CD4-positive, alpha-beta T cell treated with Interleukin-12 subunit alpha and Interleukin-12 subunit beta, for 1 hour (primary cell): ENCODE measurements around the gene SELPLG.
"Not testable (repeated sequence)": the region's sequence is repeated elsewhere in the genome, so short reads cannot be mapped to it uniquely, and the experiment has no call there.

Experiments
- DNase-seq: peaks from one replicate; pipeline ENCODE4 v3.0.0-alpha.2; 2020

The SELPLG gene

DNA sequence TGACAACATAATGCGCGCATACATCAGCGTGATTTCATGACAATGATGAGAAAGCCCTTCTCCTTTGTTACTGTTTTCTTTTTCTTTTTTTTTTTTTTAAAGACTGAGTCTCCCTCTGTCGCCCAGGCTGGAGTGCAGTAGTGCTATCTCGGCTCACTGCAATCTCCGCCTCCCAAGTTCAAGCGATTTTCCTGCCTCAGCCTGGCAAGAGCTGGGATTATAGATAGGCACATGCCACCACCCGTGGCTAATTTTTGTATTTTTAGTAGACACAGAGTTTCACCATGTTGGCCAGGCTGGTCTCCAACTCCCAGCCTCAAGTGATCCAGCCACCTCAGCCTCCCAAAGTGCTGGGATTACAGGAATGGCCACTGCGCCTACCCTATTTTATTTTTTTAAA is 20.9 kb upstream of the SELPLG start:
- DNase-seq: not testable (repeated sequence)

DNA sequence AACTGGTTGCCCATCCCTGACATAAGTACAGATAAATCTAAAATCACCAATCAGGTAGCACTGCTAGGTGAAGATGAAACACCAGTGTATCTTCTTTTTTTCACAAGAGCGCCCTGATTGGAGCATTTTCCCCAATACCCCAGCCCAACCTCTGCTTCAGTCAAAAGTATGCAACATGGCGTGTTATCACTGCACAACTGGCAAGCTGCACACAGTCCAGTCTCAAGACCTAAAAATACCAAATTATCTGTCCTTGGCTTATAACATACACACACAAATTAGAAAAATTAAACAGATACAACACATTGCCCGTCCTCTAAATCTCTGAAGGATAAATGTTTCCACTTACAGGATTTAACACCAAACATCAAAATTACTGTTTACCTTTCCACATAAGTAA is 20.2 kb upstream of the SELPLG start:
- no peak for DNase-seq

DNA sequence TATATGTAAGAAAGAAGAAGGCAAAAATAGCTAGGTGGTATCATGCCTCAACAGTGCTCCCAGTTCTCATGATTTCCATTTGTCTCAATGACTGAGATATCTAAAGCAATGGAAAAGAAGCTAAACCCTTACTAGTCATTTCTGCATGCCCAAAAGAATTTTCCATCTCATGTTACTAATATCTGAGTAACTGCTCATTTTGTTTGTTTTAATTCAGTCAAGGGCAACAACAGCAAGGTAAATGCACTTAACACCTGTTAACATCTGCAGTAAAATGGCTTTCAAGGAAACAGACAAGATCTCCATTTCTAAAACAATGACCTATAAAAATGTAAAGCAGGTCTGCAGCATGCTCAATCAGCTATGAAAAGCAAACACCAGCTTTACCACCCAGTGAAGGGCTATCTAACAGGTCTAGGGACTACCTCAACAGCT is 19.4 kb upstream of the SELPLG start:
- DNase-seq: no peak

DNA sequence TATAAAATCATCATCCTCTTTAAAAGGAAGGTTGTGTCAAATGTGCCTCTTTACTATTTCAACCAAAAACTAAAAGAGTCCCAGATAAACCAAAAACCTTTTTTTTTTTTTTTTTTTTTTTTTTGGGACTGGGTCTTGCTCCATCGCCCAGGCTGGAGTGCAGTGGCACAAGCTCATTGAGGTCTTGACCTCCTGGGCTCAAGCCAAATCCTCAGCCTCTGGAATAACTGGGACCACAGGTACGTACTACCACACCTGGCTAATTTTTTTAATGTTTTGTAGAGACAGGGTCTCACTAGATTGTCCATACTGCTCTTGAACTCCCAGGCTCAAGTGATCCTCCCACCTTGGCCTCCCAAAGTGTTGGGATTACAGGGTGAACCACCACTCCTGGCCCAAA is 16.4 kb upstream of the SELPLG start:
- DNase-seq: no peak

DNA sequence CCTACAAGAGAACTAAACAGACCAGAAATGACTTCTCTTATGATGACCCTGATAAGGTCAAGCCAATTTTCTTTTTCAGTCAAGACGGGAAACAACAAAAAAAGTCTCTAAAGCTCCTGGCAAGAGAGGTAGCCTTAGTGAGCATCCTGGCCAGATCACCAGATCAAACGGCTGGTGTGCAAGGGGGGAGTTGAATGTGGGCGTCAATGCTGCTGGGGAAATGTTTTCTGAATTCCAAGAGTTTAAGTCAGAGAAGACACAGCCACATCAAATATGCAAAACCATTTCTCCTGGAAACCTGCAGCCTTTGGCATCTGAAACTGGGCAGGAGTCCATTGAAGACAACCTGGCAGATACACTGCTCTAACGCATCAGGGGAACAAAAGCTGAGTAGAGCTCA is 16.0 kb upstream of the SELPLG start:
- no peak for DNase-seq

DNA sequence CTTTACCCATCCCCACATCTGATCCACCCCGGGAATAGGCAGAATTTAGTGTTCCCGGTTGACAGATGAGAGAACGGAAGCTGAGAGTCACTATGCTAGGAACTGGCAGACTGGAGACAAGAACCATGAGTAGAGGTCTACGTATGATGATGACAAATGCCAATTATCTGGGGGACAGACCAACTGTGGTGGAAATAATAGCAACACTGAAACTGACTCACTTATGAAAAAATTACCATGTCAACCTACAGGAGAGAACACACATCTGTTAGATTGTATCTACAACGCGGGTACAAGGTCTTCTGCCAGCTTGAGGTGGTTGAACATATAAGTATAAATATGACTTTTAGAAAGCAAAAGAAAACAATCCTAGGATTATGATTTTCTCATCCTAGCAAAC is 15.4 kb upstream of the SELPLG start:
- no peak for DNase-seq

DNA sequence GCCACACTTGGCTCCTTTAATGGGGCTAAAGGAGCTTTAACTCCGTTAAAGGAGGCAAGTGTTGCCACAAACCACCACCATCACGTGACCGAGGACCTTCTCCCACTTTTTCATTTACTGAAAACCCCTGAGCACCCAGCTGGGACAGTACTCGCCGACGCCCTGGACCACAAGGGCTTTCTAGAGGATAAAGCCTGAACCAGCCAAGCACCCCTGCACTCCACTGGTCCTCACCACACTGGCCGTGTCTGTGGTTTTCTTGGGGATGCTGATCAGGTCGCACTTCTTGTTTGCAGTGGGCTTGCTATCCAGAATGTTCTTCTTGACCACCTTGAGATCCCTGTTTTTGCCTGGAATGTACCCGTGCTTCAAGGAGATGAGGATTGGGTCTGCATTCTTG is 14.7 kb upstream of the SELPLG start:
- no peak for DNase-seq

DNA sequence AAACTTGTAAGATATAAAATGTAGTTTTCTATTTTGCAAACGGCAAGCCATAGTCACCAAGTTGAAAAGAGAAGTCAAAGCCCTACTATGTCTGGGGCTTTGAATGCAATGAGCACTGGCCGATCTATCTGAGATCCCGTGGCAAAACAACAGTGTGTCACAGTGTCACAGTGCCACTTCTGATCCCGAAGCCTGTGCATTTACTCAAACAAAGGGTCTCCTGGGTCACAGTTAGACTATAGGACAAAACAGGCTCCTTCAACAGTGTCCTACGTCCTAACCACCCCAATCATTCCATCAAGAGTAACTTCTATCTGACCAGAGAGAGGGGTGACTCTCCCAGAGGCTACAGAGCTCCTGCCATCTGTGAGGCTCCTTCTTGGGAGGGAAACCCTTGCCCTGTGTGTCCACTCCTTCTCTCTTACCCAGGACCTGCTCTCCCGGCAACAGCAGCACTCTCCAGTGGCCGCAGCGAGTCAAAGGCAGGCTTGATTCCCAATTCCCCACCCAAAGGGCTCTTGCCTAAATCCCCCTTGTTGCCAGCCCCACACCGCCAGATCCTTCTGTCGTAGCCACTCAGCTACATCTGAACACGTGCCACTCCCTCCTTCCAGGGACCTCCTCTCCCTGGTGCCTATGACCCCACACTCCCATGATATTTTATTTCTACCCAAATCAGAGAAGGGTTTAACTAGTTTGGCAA is 14.0 kb upstream of the SELPLG start:
- DNase-seq: no peak

DNA sequence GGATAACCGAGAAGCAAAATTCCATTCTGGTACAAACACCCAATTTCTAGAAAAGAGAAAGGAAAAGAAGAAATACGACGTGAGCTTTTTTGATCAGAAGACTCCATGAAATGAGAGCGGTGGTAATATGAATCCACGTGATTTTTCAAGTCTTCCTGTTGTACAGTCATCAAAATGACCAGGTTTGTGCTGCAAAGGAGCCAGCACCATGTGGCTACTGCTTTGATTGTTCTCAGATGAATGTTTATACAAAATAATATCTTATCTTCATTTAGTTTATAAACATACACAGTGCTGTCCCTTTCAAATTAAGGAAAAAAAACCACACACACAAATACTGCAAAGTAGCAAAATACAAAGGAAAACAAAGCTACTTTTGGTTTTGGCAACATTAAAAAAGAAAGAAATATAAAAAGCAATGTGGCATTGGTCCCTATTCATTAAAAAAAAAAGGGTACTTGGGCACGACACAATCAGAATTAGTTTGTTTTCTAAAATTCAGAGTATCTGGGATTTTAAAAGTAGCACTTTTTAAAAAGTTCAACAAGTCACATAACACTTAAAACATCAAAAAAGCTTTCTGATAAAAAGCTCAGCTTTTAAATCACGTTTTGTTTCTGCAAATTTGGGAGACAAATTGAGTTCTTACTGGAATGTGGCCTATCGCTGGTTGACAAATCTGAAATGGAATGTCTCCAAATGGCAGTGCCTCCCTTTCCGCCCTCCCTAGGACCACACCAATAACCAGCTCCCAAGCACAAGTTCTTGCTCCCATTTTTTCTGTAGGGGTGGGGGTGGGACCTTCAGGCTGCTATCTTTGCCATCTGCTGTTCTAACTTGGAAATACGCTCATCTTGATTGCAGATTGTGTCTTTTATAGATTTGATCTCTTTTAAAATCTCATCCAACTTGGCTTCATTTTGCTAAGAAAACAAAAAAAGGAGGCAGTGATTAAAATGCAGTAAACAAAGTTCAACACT is 13.2 kb upstream of the SELPLG start:
- no peak for DNase-seq

DNA sequence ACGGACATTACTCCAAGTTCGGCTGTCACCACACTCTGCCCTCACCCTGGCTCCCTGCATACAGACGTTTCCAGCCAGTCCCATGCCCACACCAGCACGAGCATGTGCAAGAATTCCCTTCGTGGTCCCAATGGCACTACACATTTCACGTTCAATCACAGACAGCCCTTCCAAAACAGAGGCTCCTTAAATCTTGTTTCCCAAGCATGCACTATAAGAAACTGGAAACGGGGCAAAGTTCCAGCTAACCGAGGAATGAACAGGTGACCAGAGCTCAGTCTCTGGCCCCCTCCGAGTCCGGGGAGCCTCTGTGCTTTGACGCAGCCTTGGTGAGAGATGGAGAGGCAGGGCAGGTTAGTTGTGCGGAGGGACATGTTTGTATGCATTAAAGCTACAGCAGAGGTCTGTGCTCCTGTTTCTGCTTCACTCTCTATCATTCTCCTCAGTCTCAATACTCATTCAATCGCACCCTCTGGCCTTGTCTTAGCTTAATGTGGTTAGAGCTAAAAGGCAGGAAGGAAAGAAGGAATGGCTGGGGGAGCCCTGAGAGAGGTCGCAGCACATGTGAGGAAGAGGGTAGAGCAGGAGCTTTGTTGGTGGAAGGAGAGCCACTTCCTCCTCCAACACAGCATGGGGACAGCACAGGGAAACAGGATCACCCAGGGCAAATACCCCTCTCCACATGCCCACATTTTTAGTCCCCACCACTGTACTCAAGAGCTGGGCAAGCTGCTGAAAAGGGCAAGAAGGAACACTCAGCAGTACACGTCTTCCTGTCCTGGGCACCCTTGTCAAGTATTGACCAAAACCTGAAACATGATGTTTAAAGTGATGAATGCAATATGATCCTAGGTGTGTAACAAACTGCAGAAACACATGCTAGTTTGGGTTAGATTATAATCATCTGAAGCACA is 12.2 kb upstream of the SELPLG start:
- no peak for DNase-seq

DNA sequence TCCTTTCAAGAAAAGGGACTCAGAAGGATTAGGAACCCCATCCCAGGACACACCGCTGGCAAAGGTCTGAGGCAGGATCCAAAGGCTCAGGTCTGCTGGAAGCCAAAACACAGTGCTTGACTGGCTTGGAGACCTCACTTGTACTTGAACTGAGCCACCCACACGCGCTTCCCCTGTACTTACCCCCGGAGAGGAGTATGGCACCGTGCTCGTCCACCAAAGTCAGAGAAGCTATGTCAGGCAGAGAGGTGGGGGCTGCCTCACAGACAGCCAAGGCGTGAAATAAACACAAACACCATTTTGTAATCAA is 11.1 kb upstream of the SELPLG start:
- DNase-seq: no peak

DNA sequence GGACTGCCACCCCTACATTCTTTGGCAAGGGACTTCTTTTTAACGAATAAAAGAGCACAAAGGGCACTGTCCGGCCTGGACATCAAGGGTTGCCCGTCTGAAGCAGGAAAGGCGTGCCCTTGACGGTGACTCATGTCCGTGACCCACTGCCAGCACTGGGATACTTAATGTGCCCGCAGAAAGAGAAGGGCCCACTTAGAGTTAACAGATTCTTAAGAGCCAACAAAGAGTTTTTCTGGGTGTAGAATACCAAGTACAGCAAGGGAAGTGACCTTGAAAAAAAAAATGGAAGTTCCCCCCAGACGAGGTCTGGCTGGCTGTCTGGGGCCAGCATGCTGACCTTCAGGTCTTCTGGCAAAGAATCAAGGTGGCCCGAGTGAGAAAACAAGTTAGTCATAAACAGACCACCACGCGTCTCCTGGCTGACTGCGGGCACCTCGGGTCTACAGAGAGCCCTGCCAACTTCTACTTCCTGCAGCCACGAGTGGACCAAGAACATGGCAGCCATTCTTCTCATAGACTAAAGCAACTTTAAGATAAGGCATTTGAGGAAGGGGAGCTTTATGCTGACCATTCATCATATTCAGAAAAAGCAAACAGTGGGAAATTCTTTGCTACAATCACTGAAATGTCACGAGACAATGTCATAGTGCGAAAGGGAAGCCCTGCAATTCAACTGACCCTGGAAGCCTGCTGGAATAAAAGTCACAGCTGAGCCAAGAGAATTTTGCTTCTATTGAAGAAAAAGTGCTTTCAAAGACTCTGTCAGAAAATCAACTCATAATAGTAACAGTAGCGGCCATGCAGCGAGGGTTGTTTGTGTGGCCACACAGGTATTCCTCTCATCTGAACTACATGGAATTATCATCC is 10.5 kb upstream of the SELPLG start:
- DNase-seq: no peak

DNA sequence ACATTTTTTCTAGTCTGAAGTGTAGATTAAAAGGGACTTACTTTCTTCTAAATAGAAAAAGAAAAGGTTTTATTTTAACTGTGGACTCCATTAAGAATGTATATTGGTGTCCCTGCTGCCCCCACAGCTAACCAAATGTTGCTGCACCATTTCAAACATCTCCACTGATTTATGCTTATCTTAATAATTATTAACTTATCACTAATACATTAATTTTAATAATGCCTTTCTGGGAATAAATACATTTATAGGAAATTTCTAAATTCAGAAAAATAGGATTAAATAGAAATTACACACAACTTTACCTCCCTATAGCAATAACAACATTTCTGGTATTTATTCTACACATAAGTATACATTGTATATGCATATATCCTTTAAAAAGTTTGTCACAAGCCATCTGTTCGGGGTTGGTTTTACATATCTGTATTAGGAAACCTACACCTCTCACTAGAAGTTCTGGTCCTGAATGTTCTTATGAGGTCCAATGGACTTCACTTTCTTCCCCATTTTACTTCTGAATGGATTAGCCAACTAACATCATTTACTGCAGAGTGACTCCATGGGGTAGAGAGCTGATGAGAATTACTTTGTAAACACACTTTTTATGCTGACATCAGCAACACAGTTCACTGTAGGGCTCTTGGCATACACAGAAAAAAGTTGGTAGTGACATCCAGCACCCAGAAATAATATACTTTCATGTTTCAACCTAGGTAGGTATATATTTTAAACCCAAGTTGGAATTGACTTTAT is 9.4 kb upstream of the SELPLG start:
- no peak for DNase-seq

DNA sequence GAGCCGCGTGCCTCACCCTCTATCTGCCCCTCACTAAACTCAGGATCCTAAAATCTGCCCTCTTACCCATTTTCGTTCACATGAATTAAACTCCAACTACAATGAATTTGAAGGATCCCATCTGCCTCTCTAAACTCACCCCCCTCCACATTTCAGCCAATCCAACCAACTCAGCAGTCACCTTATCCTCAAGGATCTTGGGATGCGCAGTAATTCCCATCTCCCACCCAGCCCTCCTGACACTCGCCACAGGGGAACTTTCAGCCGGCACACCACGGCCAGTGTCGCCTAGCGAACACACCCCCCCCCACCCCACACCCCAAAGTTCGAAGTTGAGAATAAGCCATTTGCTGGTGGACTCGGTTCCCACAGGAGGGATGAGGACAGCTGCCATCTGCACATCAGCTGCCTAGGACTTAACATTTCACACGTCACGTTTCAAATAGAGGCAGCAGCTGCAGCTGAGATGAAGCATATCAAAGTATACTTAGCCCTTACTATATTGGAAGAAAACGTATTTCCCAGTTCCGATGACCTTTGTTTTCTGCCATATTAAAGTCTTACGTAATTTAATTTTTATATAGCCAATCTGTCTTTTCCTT is 8.7 kb upstream of the SELPLG start:
- DNase-seq: no peak

DNA sequence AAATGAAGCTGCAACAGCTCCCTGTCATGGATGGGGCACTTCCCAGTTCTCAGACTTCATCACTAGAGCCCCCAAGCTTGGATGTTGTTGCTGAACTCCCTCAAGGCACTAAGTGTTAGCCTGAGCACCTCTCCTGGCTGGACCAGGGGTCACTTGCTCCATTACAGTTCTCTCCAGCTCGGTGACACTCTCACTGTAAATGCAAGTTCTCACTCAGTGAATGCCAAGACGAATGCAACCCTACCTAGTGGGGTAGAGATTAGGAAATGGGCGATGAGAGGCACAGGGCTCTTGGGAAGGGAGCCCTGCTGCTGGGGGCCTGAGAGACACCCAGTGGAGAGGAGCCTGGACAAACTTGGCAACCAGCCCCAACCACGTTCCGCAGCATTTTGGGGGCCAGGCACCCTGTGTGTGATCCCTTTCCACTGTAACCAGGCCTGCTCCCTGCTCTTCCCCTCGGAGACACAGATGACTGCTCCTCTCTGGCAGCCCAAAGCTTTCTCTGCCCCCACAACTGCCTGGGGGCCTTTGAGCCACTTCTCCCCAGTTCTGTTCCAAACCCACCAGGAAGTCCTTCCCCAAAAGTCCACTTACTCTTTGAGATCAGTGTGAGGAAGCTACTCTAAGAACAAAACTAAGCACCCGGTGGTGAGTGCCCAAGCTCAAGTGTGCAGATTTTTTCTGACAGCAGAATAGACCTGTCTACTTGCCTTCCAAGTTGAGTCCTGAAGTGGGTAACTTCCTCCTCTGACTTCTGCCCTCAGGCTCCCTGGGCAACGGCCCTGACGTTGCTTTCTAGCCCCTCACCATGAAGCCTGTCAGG is 8.0 kb upstream of the SELPLG start:
- DNase-seq: no peak

DNA sequence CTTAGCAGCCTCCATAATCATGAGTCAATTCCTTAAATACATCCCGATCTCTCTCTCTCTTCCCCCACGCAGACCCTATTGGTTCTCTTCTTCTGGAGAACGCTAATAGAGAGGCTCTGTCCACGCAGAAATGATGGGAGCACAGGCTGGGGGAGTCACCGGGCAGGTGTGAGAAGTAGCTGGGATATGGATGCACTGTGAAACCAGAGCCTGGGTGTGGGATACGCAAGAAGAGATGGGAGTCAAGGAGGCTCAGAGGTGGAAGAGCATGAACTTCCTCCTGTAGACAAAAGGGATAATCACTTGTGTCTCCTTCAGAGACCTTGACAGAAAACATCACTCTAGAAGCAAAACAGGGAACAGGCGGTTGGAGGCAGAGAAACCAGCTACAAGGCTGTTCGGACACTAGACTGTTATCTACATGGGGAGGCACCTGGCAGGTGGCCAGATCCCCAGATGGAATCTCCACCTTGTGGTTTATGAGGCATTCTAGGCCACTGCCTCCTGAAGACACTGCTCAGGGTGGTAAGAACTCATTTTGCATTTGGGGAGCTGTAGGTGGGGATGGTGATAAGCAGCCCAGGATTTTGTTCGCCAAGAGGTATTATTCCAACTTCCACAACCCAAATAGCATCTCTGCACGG is 7.2 kb upstream of the SELPLG start:
- DNase-seq: no peak

DNA sequence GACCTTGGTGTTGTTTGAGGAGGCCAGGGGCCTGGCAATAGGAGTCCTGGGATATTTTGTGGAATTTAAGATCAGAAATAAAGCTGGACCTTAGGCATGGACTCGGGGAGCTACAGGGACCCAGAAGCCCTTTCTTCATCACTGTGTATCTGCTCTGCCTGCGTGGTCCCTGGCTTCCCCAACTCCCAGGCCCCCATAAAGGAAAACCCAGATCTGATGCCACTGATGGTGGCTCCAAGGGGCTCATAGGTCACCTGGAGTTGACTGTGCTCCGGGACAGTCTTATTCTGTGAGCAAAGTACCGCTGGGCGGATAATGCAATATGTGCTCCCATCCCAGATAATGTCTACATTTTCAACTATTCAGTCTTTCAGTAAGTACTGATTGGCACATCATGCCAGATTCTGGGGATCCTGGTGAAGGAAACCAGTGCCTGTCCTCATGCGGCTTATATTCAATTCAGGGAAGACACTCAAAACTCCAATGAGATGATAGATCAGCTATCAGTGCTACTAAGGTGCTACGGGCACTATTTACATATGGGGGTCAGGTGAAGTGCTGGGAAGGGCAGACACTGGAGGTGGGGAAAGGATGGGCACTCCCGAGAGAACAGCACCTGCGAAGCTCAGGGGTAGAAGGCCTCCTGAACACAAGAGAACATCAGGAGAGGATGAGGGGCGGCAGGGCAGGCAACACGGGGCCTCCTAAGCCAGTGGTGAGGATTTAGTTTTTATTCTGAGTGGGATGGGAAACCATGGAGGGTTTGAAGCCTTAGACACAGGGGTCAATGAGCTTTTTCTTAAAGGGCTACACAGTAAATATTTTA is 5.5 kb upstream of the SELPLG start:
- DNase-seq: no peak

DNA sequence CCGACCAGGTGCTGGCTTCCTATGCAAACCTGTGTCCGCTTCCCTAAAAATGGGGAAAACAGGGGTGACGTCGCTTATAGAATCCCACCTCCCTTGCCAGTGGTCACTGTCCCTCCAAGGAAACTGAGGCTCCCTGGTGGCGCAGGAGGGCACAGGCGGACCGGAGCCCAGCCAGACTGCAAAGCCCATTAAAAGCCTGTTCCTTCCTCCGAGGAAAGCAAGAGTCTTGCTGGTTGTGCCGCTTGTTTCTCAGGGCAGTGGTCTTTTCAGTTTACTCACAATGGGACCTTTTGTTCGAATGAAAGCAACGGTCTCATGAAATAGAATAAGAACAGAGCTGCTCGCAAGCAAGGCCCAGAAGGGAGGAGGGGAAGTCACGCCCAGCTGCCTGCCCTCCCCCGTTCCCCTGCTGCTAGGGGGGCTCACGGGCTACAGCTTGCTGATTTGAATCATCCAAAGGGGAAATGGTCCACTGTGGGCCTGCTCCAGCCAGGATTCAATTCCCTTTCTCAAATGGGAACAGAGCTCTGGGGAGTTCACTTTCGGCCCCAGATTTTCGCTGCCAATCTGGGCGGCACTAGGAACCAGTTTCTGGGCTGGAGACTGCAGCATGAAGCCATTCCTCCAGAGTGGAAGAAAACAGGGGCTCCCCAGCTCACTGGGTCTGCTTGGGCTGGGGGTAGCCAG is 4.6 kb upstream of the SELPLG start:
- DNase-seq: no peak
